KMS-11 (cell line): Measurements from ENCODE around the gene NPHP4.

Source experiments
- H2AFZ ChIP-seq: fragments of 200-600 bp; sonication (generic); 2 replicates; pipeline ENCODE4 v1.6.1; 2016; ENCODE audit warnings: antibody characterized with exemption, mixed run types, low read depth
- H3K27ac ChIP-seq: fragments of 200-600 bp; sonication (generic); 2 replicates; pipeline ENCODE4 v1.6.1; 2016; ENCODE audit warnings: mild to moderate bottlenecking, mixed run types
- H3K27me3 ChIP-seq: fragments of 200-600 bp; sonication (generic); 2 replicates; pipeline ENCODE4 v1.6.1; 2017; ENCODE audit warnings: mild to moderate bottlenecking, low read depth, mixed run types, moderate library complexity; ENCODE audit not compliant: insufficient read depth
- H3K36me3 ChIP-seq: fragments of 200-600 bp; sonication (generic); 2 replicates; pipeline ENCODE4 v1.6.1; 2017; ENCODE audit warnings: mild to moderate bottlenecking, mixed run types; ENCODE audit not compliant: insufficient read depth
- H3K4me1 ChIP-seq: fragments of 200-600 bp; sonication (generic); 2 replicates; pipeline ENCODE4 v1.6.1; 2016; ENCODE audit warnings: mild to moderate bottlenecking, low read depth, mixed run types; ENCODE audit not compliant: poor library complexity, severe bottlenecking
- H3K4me2 ChIP-seq: fragments of 200-600 bp; sonication (generic); 2 replicates; pipeline ENCODE4 v1.7.0; 2016; ENCODE audit warnings: mild to moderate bottlenecking, mixed run types
- H3K4me3 ChIP-seq: fragments of 200-600 bp; sonication (generic); IDR thresholded peaks from 2 replicates; pipeline ENCODE4 v1.6.1; 2017; ENCODE audit warnings: low read depth, low read length, mixed read lengths; ENCODE audit not compliant: insufficient read depth
- H3K79me2 ChIP-seq: fragments of 200-600 bp; sonication (generic); 2 replicates; pipeline ENCODE4 v1.6.1; 2016; ENCODE audit warnings: low read depth, mixed run types; ENCODE audit not compliant: insufficient read depth
- H3K9ac ChIP-seq: fragments of 200-600 bp; sonication (generic); 2 replicates; pipeline ENCODE4 v1.6.1; 2016; ENCODE audit warnings: mild to moderate bottlenecking, mixed run types
- H4K20me1 ChIP-seq: fragments of 200-600 bp; sonication (generic); 2 replicates; pipeline ENCODE4 v1.6.1; 2016; ENCODE audit warnings: mild to moderate bottlenecking, mixed run types; ENCODE audit not compliant: insufficient read depth
- TF ChIP-seq, protein P1 (sequence below): fragments of 200-600 bp; sonication (generic); conservative IDR thresholded peaks from 2 replicates; pipeline ENCODE4 v1.6.1; 2017; ENCODE audit warnings: low read depth, mild to moderate bottlenecking, antibody characterized with exemption, low read length, moderate library complexity, mixed read lengths

The NPHP4 gene

DNA sequence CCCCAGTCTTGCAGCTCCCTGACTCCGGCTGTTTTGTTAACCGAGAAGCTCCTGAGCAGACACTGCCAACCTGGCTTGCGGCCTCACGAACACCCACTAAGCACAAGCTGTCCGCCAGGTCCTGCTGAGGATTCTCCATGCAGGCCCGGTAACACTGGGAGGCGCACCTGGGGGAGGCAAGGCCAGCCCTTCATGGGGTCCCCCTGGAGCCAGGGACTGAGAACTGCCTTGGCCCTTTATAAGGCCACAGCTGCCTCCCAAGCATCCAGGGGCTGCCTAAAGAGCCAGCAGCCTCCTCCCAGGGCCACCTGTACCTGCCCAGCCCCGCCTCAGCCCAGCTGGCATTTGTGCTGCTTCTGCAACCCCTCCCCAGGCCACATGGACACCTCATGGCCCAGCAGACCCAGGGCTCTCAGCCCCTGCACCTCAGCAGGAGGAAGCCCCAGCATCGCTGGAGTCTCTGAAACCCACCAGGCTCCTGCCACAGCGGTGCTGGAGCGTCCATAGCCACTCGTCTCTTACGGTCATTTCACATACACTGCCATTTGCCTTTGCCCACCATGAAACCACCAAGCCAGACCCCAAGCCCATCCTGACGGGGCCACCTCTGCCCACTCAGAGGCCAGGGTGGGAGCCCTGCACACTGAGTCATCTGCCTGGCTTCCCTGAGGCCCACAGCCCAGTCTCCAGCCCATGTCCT is 82.5 kb downstream of the NPHP4 start:
- H3K4me1 ChIP-seq = no peaks in the 10 kb centered on the region
- no peaks in the 10 kb centered on the region for H4K20me1 ChIP-seq
- H3K4me2 ChIP-seq = no peak overlapping the region
- H3K36me3 ChIP-seq = no peaks in the 10 kb centered on the region
- H3K79me2 ChIP-seq = no peaks in the 10 kb centered on the region
- H3K9ac ChIP-seq = no peak overlapping the region
- H3K27me3 ChIP-seq = no peaks in the 10 kb centered on the region
- H2AFZ ChIP-seq = no peak overlapping the region
- no peak overlapping the region for H3K27ac ChIP-seq
- TF ChIP-seq, protein P1, sequence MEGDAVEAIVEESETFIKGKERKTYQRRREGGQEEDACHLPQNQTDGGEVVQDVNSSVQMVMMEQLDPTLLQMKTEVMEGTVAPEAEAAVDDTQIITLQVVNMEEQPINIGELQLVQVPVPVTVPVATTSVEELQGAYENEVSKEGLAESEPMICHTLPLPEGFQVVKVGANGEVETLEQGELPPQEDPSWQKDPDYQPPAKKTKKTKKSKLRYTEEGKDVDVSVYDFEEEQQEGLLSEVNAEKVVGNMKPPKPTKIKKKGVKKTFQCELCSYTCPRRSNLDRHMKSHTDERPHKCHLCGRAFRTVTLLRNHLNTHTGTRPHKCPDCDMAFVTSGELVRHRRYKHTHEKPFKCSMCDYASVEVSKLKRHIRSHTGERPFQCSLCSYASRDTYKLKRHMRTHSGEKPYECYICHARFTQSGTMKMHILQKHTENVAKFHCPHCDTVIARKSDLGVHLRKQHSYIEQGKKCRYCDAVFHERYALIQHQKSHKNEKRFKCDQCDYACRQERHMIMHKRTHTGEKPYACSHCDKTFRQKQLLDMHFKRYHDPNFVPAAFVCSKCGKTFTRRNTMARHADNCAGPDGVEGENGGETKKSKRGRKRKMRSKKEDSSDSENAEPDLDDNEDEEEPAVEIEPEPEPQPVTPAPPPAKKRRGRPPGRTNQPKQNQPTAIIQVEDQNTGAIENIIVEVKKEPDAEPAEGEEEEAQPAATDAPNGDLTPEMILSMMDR = no peak
- H3K4me3 ChIP-seq = no peak overlapping the region

DNA sequence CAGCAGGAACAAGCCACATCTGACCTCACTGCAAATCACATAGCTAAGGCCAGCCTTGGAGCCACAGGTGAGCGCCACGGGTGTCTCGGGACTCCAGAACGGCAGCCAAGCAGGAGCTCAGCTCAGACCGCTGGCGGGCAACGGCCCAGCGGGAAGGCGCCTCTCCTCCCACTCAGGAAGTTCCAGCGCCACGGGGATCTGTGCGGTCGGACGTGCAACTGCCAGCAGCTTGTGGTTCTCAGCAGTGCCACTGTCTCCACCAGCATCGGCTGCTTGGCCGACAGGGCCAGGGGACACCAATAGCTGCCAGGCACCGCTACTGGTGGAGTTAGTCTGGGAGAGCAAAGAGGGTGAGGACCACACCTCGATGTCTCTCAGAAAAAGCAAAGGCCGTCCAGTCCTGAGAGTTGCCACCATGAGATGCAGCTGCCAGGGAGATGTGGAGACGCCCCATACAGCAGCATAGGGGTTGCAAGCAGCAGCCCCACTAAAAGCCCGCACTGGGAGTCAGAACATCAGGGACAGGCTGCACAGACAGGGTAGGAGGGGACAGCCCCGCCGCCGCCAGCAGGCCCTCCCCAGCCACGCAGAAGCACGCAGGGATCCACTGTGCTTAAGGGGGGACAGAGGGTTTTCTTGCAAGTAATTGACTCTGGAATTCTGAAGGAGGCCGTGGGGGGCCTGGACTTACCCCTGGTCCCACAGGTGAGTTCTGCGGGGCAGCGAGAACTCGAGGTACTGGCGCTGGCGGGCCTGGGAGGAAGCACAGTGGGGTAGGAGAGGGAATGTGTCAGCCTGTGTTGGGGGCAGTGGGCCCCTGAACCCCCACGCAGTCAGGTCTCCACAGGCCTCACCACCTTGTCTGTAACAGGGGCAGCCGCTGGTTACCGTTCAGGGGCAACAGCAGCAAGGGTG is 83.5 kb downstream of the NPHP4 start:
- Histone ChIP-seq H3K4me1 (no peaks in the 10 kb centered on the region), H3K36me3 (no peaks in the 10 kb centered on the region), H3K27me3 (no peaks in the 10 kb centered on the region), H4K20me1 (no peaks in the 10 kb centered on the region), H3K4me2 (no peak overlapping the region), H3K9ac (no peak overlapping the region), H2AFZ (no peak overlapping the region), H3K27ac (no peak overlapping the region), H3K79me2 (no peaks in the 10 kb centered on the region), H3K4me3 (no peak overlapping the region)
- TF ChIP-seq, protein P1 = no peak

DNA sequence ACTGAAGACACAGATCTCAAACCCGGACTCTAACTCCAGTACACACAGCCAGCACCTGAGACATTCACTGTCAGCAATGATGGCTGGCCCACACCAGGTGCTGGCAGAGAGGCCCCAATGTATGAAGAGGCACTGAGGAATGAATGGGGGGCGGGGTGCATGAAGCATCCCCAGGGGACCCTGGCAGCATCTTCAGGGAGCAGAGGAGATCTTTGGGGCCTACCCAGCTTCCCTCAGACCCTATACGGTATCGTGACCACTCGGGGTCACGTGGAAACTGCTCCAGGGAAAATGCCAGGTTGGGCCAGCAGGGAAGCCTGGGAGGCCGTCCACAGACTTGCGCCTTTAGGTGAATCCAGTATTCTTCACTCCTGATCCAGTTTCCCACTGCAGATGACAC is 84.3 kb downstream of the NPHP4 start:
- Histone ChIP-seq H3K4me1 (no peaks in the 10 kb centered on the region), H3K79me2 (no peaks in the 10 kb centered on the region), H3K4me2 (no peak overlapping the region), H2AFZ (no peak overlapping the region), H3K9ac (no peak overlapping the region), H3K27me3 (no peaks in the 10 kb centered on the region), H3K4me3 (no peak overlapping the region), H3K27ac (no peak overlapping the region), H4K20me1 (no peaks in the 10 kb centered on the region), H3K36me3 (no peaks in the 10 kb centered on the region)
- TF ChIP-seq, protein P1 = no peak

DNA sequence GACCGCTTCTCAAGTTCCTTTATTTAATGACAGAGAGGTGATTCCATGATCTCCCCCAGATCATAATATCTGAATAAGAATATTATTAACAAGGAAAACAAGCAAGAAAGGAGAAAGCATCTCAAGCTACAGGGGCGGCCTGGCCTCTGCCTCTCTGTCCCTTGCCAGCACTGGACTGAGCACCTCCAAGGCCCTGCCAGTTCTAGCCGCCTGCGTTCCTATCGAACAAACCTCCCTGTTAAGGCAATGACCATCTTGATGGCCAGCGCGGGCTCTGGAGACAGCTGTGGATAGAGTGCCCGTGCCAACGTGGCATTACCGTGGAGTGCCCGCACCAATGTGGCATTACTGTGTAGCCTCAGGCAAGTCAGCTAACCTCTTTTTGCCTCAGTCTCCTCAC is 84.8 kb downstream of the NPHP4 start:
- H3K27me3 ChIP-seq = no peaks in the 10 kb centered on the region
- H3K4me3 ChIP-seq = no peak overlapping the region
- H3K27ac ChIP-seq = no peak overlapping the region
- no peak overlapping the region for H3K9ac ChIP-seq
- no peak overlapping the region for H2AFZ ChIP-seq
- H3K4me1 ChIP-seq = no peaks in the 10 kb centered on the region
- TF ChIP-seq, protein P1 = no peak
- no peaks in the 10 kb centered on the region for H3K79me2 ChIP-seq
- H4K20me1 ChIP-seq = no peaks in the 10 kb centered on the region
- no peak overlapping the region for H3K4me2 ChIP-seq
- H3K36me3 ChIP-seq = no peaks in the 10 kb centered on the region
